HL-60 (cell line): ENCODE measurements around the gene GBP1.

Experiments used
- CTCF ChIP-seq: IDR thresholded peaks from one replicate; pipeline ENCODE4 v1.5.1; 2011; ENCODE audit warnings: low read length, control low read depth, inconsistent platforms; ENCODE audit not compliant: insufficient read depth
- POLR2AphosphoS5 ChIP-seq: IDR thresholded peaks from 2 replicates; pipeline ENCODE4 v1.6.1; 2012; ENCODE audit warnings: low read depth

- no peak for TF ChIP-seq CTCF
- TF ChIP-seq POLR2AphosphoS5: no peak
Observed at GRCh38 chr1:89104687-89105086, 39.7 kb upstream of the GBP1 start.
